K562 (cell line): ENCODE results near the gene PLEKHH3. TPM values are rescaled to one million over a fixed set of nuclear protein-coding genes. Genes with fewer than 3 reads are reported as not detected.
A peak's percentile ranks its signal among the peaks of the same experiment; 100 is the strongest.

Experiments
- ATAC-seq: fragments of 200-7000 bp; cut with Tn5 transposase; 3 replicates; pipeline ENCODE4 v1.9.1; 2020; ENCODE audit warnings: moderate library complexity
- BruUV-seq: library from RNA; stranded (reverse); fragments of 400-500 nt; replicated peaks from 2 replicates; lab custom pipeline; 2021; lab: Mats Ljungman, UMichigan
- CTCF ChIA-PET: fragments of 300-600 bp; formaldehyde crosslinking; extraction: SDS; loops from one replicate; lab custom pipeline; 2021; ENCODE audit warnings: low intra/inter-chr PET ratio; lab: Yijun Ruan, JAX
- POLR2A ChIA-PET: fragments of 300-600, 350-650 bp; sonication (Branson Sonifier 250); formaldehyde crosslinking; extraction: SDS; loops from one replicate; lab custom pipeline; 2021; ENCODE audit warnings: antibody characterized with exemption, inconsistent platforms; lab: Yijun Ruan, JAX
- DNase-seq, 4 experiments: peaks; one replicate each; pipeline versions ENCODE4 v3.0.0 to v3.0.0-alpha.2; 2011 to 2018; ENCODE audit warnings: low spot score in 3 of 4, mixed read lengths in 3 of 4; ENCODE audit errors: extremely low read depth in 1 of 4
- FAIRE-seq: peaks from 2 replicates; lab custom pipeline; 2011; peaks lifted over from hg19 to GRCh38; lab: Jason Lieb, UNC
- H2AFZ ChIP-seq: 2 replicates; pipeline ENCODE4 v1.6.0; 2011; ENCODE audit warnings: low read depth, low read length, control low read depth, inconsistent platforms
- H3K27ac ChIP-seq: fragments of 200-600 bp; 3 replicates; pipeline ENCODE4 v1.8.0; 2011; ENCODE audit warnings: low read depth, mild to moderate bottlenecking, control low read depth, inconsistent platforms, low read length, moderate library complexity, mixed read lengths; ENCODE audit errors: extremely low read depth
- H3K27me3 ChIP-seq, 2 experiments: fragments of 300-600 bp in 1 of 2; 2 replicates in 1 of 2; 3 replicates in 1 of 2; pipeline versions ENCODE4 v1.6.0 to v1.8.0; 2011; ENCODE audit warnings: inconsistent platforms in 2 of 2, low read length in 2 of 2, mild to moderate bottlenecking in 1 of 2, mixed read lengths in 1 of 2, moderate library complexity in 1 of 2; ENCODE audit not compliant: control insufficient read depth in 2 of 2, insufficient read depth in 2 of 2
- H3K36me3 ChIP-seq: fragments of 300-600 bp; 3 replicates; pipeline ENCODE4 v1.8.0; 2011; ENCODE audit warnings: mild to moderate bottlenecking, low read length, inconsistent platforms; ENCODE audit not compliant: control insufficient read depth, insufficient read depth
- H3K4me1 ChIP-seq, 2 experiments: fragments of 200-600 bp in 1 of 2; replicated peaks in 1 of 2; 2 replicates in 1 of 2; 3 replicates in 1 of 2; pipeline versions ENCODE4 v1.5.1 to v1.8.0; 2011; ENCODE audit warnings: inconsistent platforms in 2 of 2, low read length in 2 of 2, mild to moderate bottlenecking in 1 of 2, mixed read lengths in 1 of 2, moderate library complexity in 1 of 2; ENCODE audit not compliant: control insufficient read depth in 2 of 2, insufficient read depth in 2 of 2
- H3K4me2 ChIP-seq: 2 replicates; pipeline ENCODE4 v1.6.1; 2011; ENCODE audit warnings: low read length, control low read depth, inconsistent platforms, mixed read lengths; ENCODE audit not compliant: insufficient read depth
- H3K4me3 ChIP-seq: fragments of 200-600 bp; sonication (generic), shearing (Covaris generic); 2 replicates; pipeline ENCODE4 v1.5.1; 2016; ENCODE audit warnings: control low read depth, inconsistent platforms
- H3K79me2 ChIP-seq: fragments of 200-600 bp; 3 replicates; pipeline ENCODE4 v1.8.0; 2011; ENCODE audit warnings: low read length, inconsistent platforms; ENCODE audit not compliant: control insufficient read depth, insufficient read depth
- H3K9ac ChIP-seq, 2 experiments: 2 replicates each; pipeline versions ENCODE4 v1.6.0 to v1.6.1; 2011; ENCODE audit warnings: low read depth in 2 of 2, low read length in 2 of 2, control low read depth in 1 of 2, inconsistent platforms in 1 of 2, mild to moderate bottlenecking in 1 of 2, mixed read lengths in 1 of 2; ENCODE audit not compliant: insufficient read depth in 1 of 2
- H3K9me1 ChIP-seq: one replicate; pipeline ENCODE4 v1.6.0; 2011; ENCODE audit warnings: inconsistent platforms, mild to moderate bottlenecking, low read length, moderate library complexity; ENCODE audit not compliant: control insufficient read depth, insufficient read depth
- H3K9me3 ChIP-seq: replicated peaks from 2 replicates; pipeline ENCODE4 v1.5.1; 2011; ENCODE audit warnings: low read depth, low read length, inconsistent platforms; ENCODE audit not compliant: control insufficient read depth, insufficient read depth
- H4K20me1 ChIP-seq: replicated peaks from 2 replicates; pipeline ENCODE4 v1.6.1; 2011; ENCODE audit warnings: low read length, inconsistent platforms, mixed read lengths; ENCODE audit not compliant: control insufficient read depth, insufficient read depth
- ATF4 ChIP-seq: fragments of 450-650 bp; formaldehyde crosslinking; IDR thresholded peaks from 2 replicates; pipeline ENCODE4 v1.4.0; 2022; ENCODE audit warnings: mild to moderate bottlenecking, moderate library complexity
- PKNOX1 ChIP-seq: fragments of 450-650 bp; IDR thresholded peaks from 2 replicates; pipeline ENCODE4 v1.6.1; 2016
- PURB ChIP-seq: sonication (generic); formaldehyde crosslinking; IDR thresholded peaks from 2 replicates; pipeline ENCODE4 v1.9.0; 2021; ENCODE audit warnings: low read depth, mild to moderate bottlenecking, missing genetic modification reagents
- RREB1 ChIP-seq: fragments of 250-450 bp; sonication (Bioruptor Pico); IDR thresholded peaks from 2 replicates; pipeline ENCODE4 v1.4.0; 2020
- SREBF2 ChIP-seq: sonication (generic); formaldehyde crosslinking; IDR thresholded peaks from 2 replicates; pipeline ENCODE4 v1.4.0; 2020; ENCODE audit warnings: mild to moderate bottlenecking, missing genetic modification reagents
- TCF7L2 ChIP-seq: fragments of 150-350 bp; IDR thresholded peaks from 2 replicates; pipeline ENCODE4 v1.6.1; 2016; ENCODE audit warnings: low read depth, mild to moderate bottlenecking, low read length, moderate library complexity
- ZNF146 ChIP-seq: IDR thresholded peaks from one replicate; pipeline ENCODE4 v1.6.1; 2018; ENCODE audit warnings: missing compliant biosample characterization; ENCODE audit not compliant: unreplicated experiment
- WGBS: fragments of 100-300 bp; shearing (Covaris generic); methylation state at CpG from one replicate; pipeline ENCODE4 v1.1.6; 2016; ENCODE audit warnings: low coverage, mixed read lengths; ENCODE audit not compliant: insufficient coverage; ENCODE audit errors: missing lambda C conversion rate; 5-methylcytosine and 5-hydroxymethylcytosine counted together
- in situ Hi-C: fragments of 300-500 bp; cut with MboI; formaldehyde crosslinking; loops from 4 replicates; pipeline ENCODE4 v1.15.0; 2018; ENCODE audit warnings: inconsistent platforms, mixed read lengths
- intact Hi-C: fragments of 100-400 bp; cut with micrococcal nuclease; formaldehyde crosslinking; loops from 2 replicates; pipeline ENCODE4 v1.14.2; 2022
- polyA plus RNA-seq, 8 experiments: library from polyadenylated mRNA; depleted of rRNA in 4 of 8; stranded (reverse) in 5 of 8; unstranded in 3 of 8; fragments of >200 nt; fragmentation: Nextera tagmentation in 2 of 8; fragmentation: Illumina TruSeq in 1 of 8; extraction: Ambion mirVana in 2 of 8; extraction: Trizol in 1 of 8; gene quantifications; 2 replicates each; pipeline versions ENCODE4 v1.2.1 to v1.2.3, GENCODE V29; 2011 to 2014; ENCODE audit warnings: inconsistent platforms in 1 of 8, missing spikeins in 1 of 8
- total RNA-seq, 7 experiments: library from RNA; depleted of rRNA in 6 of 7; stranded (reverse); fragments of >200 nt in 6 of 7; fragmentation: Illumina TruSeq in 2 of 7; extraction: Trizol in 2 of 7; gene quantifications; 2 replicates each; pipeline versions ENCODE4 v1.2.1 to v1.2.3, GENCODE V29; 2011 to 2021; ENCODE audit warnings: low replicate concordance in 1 of 7

Gene PLEKHH3
- total and polyA plus RNA-seq, 9 of the 15 experiments (the other 6 are each of a cell fraction or from before 2014, with no cell fraction given) = 0.58 to 34.5 (median 5.0) TPM

- Histone ChIP-seq H3K9me3 (no peaks in the 10 kb centered on the region), H4K20me1 (no peaks in the 10 kb centered on the region), H3K36me3 (no peaks in the 10 kb centered on the region), H3K27me3 (no peaks in the 10 kb centered on the region), H3K27ac (no peak overlapping the region), H3K4me1 (peaks cover 0 to 33% of the 10 kb centered on the region in 2 experiments; a peak in 3 of 5 replicates), H3K4me2 (no peak overlapping the region), H2AFZ (no peak overlapping the region), H3K79me2 (no peaks in the 10 kb centered on the region), H3K9ac (peak overlapping the region in 1 of 2 experiments; percentile 47; a peak in 2 of 4 replicates), H3K9me1 (no peaks in the 10 kb centered on the region), H3K4me3 (no peak overlapping the region)
- TF ChIP-seq TCF7L2 (no peak), PKNOX1 (peak; percentile 85)
- CTCF ChIA-PET = no interaction called here
- peak; percentile 65 for ATAC-seq
- POLR2A ChIA-PET = interaction anchor here (1.5 to 1.8 kb wide), 3 partner anchors 8 to 11 kb away, joined by 5 to 8 read pairs (median 8); no protein-coding TSS in a partner anchor
- 59% methylated on average over 10 of the region's 12 CpGs for WGBS
- in situ Hi-C loops (no loop called here), intact Hi-C loops (no loop called here)
- BruUV-seq = no TSS peak
- peak in 3 of 4 experiments; percentile 46 to 67 (median 61) for DNase-seq
- peak; percentile 80 for FAIRE-seq
Observed at GRCh38 chr17:42691021-42691545, 14.3 kb upstream of the PLEKHH3 start.

GRCh38 chr17:42690596-42690995 is 13.8 kb upstream of the PLEKHH3 start:
- DNase-seq = no peak
- no peaks in the 10 kb centered on the region for H3K79me2 ChIP-seq
- ChIA-PET CTCF (no interaction called here), POLR2A (interaction anchor here (1.7 to 1.8 kb wide), 2 partner anchors 9 to 10 kb away, joined by 8 read pairs; no protein-coding TSS in a partner anchor)
- peaks cover 0 to 37% of the 10 kb centered on the region in 2 experiments; a peak in 3 of 5 replicates for H3K4me1 ChIP-seq
- H2AFZ ChIP-seq = no peak overlapping the region
- H3K9me1 ChIP-seq = no peaks in the 10 kb centered on the region
- no peak overlapping the region for H3K4me2 ChIP-seq
- no peaks in the 10 kb centered on the region for H3K9me3 ChIP-seq
- no peaks in the 10 kb centered on the region for H3K27me3 ChIP-seq
- BruUV-seq = no TSS peak
- no peak for FAIRE-seq
- H4K20me1 ChIP-seq = no peaks in the 10 kb centered on the region
- H3K27ac ChIP-seq = no peak overlapping the region
- intact Hi-C loops = no loop called here
- H3K4me3 ChIP-seq = no peak overlapping the region
- ATAC-seq = no peak
- in situ Hi-C loops = no loop called here
- H3K36me3 ChIP-seq = no peaks in the 10 kb centered on the region
- 71% methylated on average over 10 of the region's 10 CpGs for WGBS
- H3K9ac ChIP-seq = peak overlapping the region in 1 of 2 experiments; percentile 4; a peak in 1 of 4 replicates
- TF ChIP-seq ATF4 = no peak
- TF ChIP-seq RREB1 (CRISPR knock-in tag) = no peak
- no peak for TF ChIP-seq SREBF2 (CRISPR knock-in tag)
- no peak for TF ChIP-seq ZNF146 (CRISPR knock-in tag)
- no peak for TF ChIP-seq PURB
